ENCODE data around the gene HOXB1. TPM values are rescaled to one million over a fixed set of nuclear protein-coding genes. Genes with fewer than 3 reads are reported as not detected.
"Not testable (repeated sequence)": the region's sequence is repeated elsewhere in the genome, so short reads cannot be mapped to it uniquely, and the experiment has no call there.

HOXB1 gene
- polyA plus RNA-seq, 1 donor (not counting 4 experiments of a cell fraction or from before 2014, with no cell fraction given), result not detected

GRCh38 chr17:48510761-48511604, 19.8 kb downstream of the HOXB1 start:
- no peak overlapping the region for H3K27ac ChIP-seq (ENCODE audit: control insufficient read depth, insufficient read depth, low read length)
- DNase-seq (ENCODE audit: low read depth, low spot score) (no peak), FAIRE-seq (no peak)
- peaks cover 29% of the 10 kb centered on the region for H3K27me3 ChIP-seq (ENCODE audit: control insufficient read depth, extremely low read depth, insufficient read depth, low read length)
- H3K9ac ChIP-seq (ENCODE audit: control insufficient read depth, extremely low read depth, insufficient read depth, low read length), result no peak overlapping the region
- no peak overlapping the region for H3K4me3 ChIP-seq (ENCODE audit: control insufficient read depth in 2 of 3, extremely low read depth in 1 of 3, insufficient read depth in 2 of 3, low read depth in 1 of 3, low read length in 3 of 3)
- H3K9me1 ChIP-seq (ENCODE audit: control insufficient read depth, extremely low read depth, insufficient read depth, low read length), result no peaks in the 10 kb centered on the region
- H2AFZ ChIP-seq (ENCODE audit: control insufficient read depth, low read length), result no peak overlapping the region
- dilution Hi-C loops (cut with MboI; ENCODE audit: extremely low pct_ligation_motif_present, low sequenced_read_pairs), result no loop called here
- H3K4me2 ChIP-seq (ENCODE audit: control insufficient read depth, extremely low read depth, insufficient read depth, low read depth, low read length), result no peak overlapping the region
- no peak for TF ChIP-seq EZH2 (IDR thresholded peaks at IDR 0.05; ENCODE audit: low read length)
- no peak for TF ChIP-seq CTCF (optimal IDR thresholded peaks at IDR 0.05 in 1 of 3, IDR thresholded peaks at IDR 0.05 in 1 of 3, conservative IDR thresholded peaks at IDR 0.05 in 1 of 3; ENCODE audit: extremely low read depth in 1 of 3, insufficient read depth in 2 of 3, low read length in 3 of 3)
- no peaks in the 10 kb centered on the region for H4K20me1 ChIP-seq (ENCODE audit: control insufficient read depth, extremely low read depth, insufficient read depth, low read length)
- H3K4me1 ChIP-seq (ENCODE audit: control insufficient read depth, extremely low read depth, insufficient read depth, low read length), result peaks cover under 1% of the 10 kb centered on the region
- H3K36me3 ChIP-seq (ENCODE audit: control insufficient read depth in 2 of 2, extremely low read depth in 1 of 2, insufficient read depth in 2 of 2, low read length in 2 of 2), result no peaks in the 10 kb centered on the region
- H3K79me2 ChIP-seq (ENCODE audit: control insufficient read depth, insufficient read depth, low read length), result no peaks in the 10 kb centered on the region
- H3K9me3 ChIP-seq (ENCODE audit: control insufficient read depth, low read depth, low read length), result no peaks in the 10 kb centered on the region

- Histone ChIP-seq H3K27ac (ENCODE audit: control insufficient read depth, insufficient read depth, low read length) (no peak overlapping the region), H3K9ac (ENCODE audit: control insufficient read depth, extremely low read depth, insufficient read depth, low read length) (no peak overlapping the region), H3K4me2 (ENCODE audit: control insufficient read depth, extremely low read depth, insufficient read depth, low read depth, low read length) (no peak overlapping the region), H3K79me2 (ENCODE audit: control insufficient read depth, insufficient read depth, low read length) (no peaks in the 10 kb centered on the region), H3K9me1 (ENCODE audit: control insufficient read depth, extremely low read depth, insufficient read depth, low read length) (no peaks in the 10 kb centered on the region), H3K9me3 (ENCODE audit: control insufficient read depth, low read depth, low read length) (no peaks in the 10 kb centered on the region), H3K36me3 (ENCODE audit: control insufficient read depth in 2 of 2, extremely low read depth in 1 of 2, insufficient read depth in 2 of 2, low read length in 2 of 2) (no peaks in the 10 kb centered on the region), H3K27me3 (ENCODE audit: control insufficient read depth, extremely low read depth, insufficient read depth, low read length) (peaks cover 23% of the 10 kb centered on the region), H2AFZ (ENCODE audit: control insufficient read depth, low read length) (no peak overlapping the region), H3K4me3 (ENCODE audit: control insufficient read depth in 2 of 3, extremely low read depth in 1 of 3, insufficient read depth in 2 of 3, low read depth in 1 of 3, low read length in 3 of 3) (no peak overlapping the region), H4K20me1 (ENCODE audit: control insufficient read depth, extremely low read depth, insufficient read depth, low read length) (no peaks in the 10 kb centered on the region), H3K4me1 (ENCODE audit: control insufficient read depth, extremely low read depth, insufficient read depth, low read length) (peaks cover 7% of the 10 kb centered on the region)
- dilution Hi-C loops (cut with MboI; ENCODE audit: extremely low pct_ligation_motif_present, low sequenced_read_pairs), result no loop called here
- no peak for FAIRE-seq
- DNase-seq (ENCODE audit: low read depth, low spot score), result no peak
- TF ChIP-seq CTCF (optimal IDR thresholded peaks at IDR 0.05 in 1 of 3, IDR thresholded peaks at IDR 0.05 in 1 of 3, conservative IDR thresholded peaks at IDR 0.05 in 1 of 3; ENCODE audit: extremely low read depth in 1 of 3, insufficient read depth in 2 of 3, low read length in 3 of 3) (no peak), EZH2 (IDR thresholded peaks at IDR 0.05; ENCODE audit: low read length) (no peak)
Observed at GRCh38 chr17:48510381-48510760, 20.4 kb downstream of the HOXB1 start.

- H3K4me3 ChIP-seq (ENCODE audit: control insufficient read depth in 2 of 3, extremely low read depth in 1 of 3, insufficient read depth in 2 of 3, low read depth in 1 of 3, low read length in 3 of 3); H3K27ac ChIP-seq (ENCODE audit: control insufficient read depth, insufficient read depth, low read length); H3K9me3 ChIP-seq (ENCODE audit: control insufficient read depth, low read depth, low read length); DNase-seq (ENCODE audit: low read depth, low spot score); H2AFZ ChIP-seq (ENCODE audit: control insufficient read depth, low read length); FAIRE-seq; H3K4me1 ChIP-seq (ENCODE audit: control insufficient read depth, extremely low read depth, insufficient read depth, low read length); dilution Hi-C loops (cut with MboI; ENCODE audit: extremely low pct_ligation_motif_present, low sequenced_read_pairs); H3K36me3 ChIP-seq (ENCODE audit: control insufficient read depth in 2 of 2, extremely low read depth in 1 of 2, insufficient read depth in 2 of 2, low read length in 2 of 2); H4K20me1 ChIP-seq (ENCODE audit: control insufficient read depth, extremely low read depth, insufficient read depth, low read length); H3K4me2 ChIP-seq (ENCODE audit: control insufficient read depth, extremely low read depth, insufficient read depth, low read depth, low read length); H3K9ac ChIP-seq (ENCODE audit: control insufficient read depth, extremely low read depth, insufficient read depth, low read length); H3K9me1 ChIP-seq (ENCODE audit: control insufficient read depth, extremely low read depth, insufficient read depth, low read length); H3K79me2 ChIP-seq (ENCODE audit: control insufficient read depth, insufficient read depth, low read length): not testable (repeated sequence)
- peaks cover 17% of the 10 kb centered on the region for H3K27me3 ChIP-seq (ENCODE audit: control insufficient read depth, extremely low read depth, insufficient read depth, low read length)
Observed at GRCh38 chr17:48509708-48510107, 21.1 kb downstream of the HOXB1 start.

All from keratinocyte (primary cell).